IMR-90 (cell line): ENCODE results near the gene DHX38. TPM values are rescaled to one million over a fixed set of nuclear protein-coding genes. Genes with fewer than 3 reads are reported as not detected.

Experiments used
- ATAC-seq: fragments of 200-7000 bp; cut with Tn5 transposase; 2 replicates; pipeline ENCODE4 v1.9.1; 2020; ENCODE audit warnings: low read depth, mild to moderate bottlenecking, moderate library complexity
- BruUV-seq: library from RNA; stranded (reverse); fragments of 400-500 nt; replicated peaks from 2 replicates; lab custom pipeline; 2021; lab: Mats Ljungman, UMichigan
- CTCF ChIA-PET: fragments of 300-600 bp; formaldehyde crosslinking; extraction: SDS; loops from one replicate; lab custom pipeline; 2021; ENCODE audit warnings: antibody characterized with exemption; lab: Yijun Ruan, JAX
- POLR2A ChIA-PET: fragments of 300-600 bp; sonication (Branson Sonifier 250); formaldehyde crosslinking; loops from one replicate; lab custom pipeline; 2022; ENCODE audit warnings: antibody characterized with exemption; ENCODE audit not compliant: unreplicated experiment; lab: Charles Lee
- DNase-seq: peaks from one replicate; pipeline ENCODE4 v3.0.0; 2013
- H2AFZ ChIP-seq: replicated peaks from 2 replicates; pipeline ENCODE3; 2013; ENCODE audit warnings: low read length, mild to moderate bottlenecking; ENCODE audit not compliant: poor library complexity
- H2AK5ac ChIP-seq: 2 replicates; pipeline ENCODE4 v1.6.1; 2013; ENCODE audit warnings: low read depth, low read length, inconsistent platforms
- H2AK9ac ChIP-seq: replicated peaks from 2 replicates; pipeline ENCODE3; 2013; ENCODE audit warnings: mild to moderate bottlenecking, low read depth, low read length, moderate library complexity; ENCODE audit not compliant: poor library complexity
- H2BK120ac ChIP-seq: 2 replicates; pipeline ENCODE4 v1.6.1; 2013; ENCODE audit warnings: low read depth, low read length, inconsistent platforms
- H2BK15ac ChIP-seq: 3 replicates; pipeline ENCODE4 v1.6.1; 2013; ENCODE audit warnings: low read depth, low read length, inconsistent platforms
- H2BK20ac ChIP-seq: 2 replicates; pipeline ENCODE4 v1.6.1; 2013; ENCODE audit warnings: low read depth, mild to moderate bottlenecking, inconsistent platforms, low read length, moderate library complexity
- H2BK5ac ChIP-seq: 2 replicates; pipeline ENCODE4 v1.6.1; 2013; ENCODE audit warnings: mild to moderate bottlenecking, low read depth, low read length, inconsistent platforms; ENCODE audit not compliant: poor library complexity, severe bottlenecking
- H3K14ac ChIP-seq: replicated peaks from 2 replicates; pipeline ENCODE4 v1.6.1; 2013; ENCODE audit warnings: low read depth, low read length, inconsistent platforms
- H3K18ac ChIP-seq: 2 replicates; pipeline ENCODE4 v1.6.1; 2013; ENCODE audit warnings: low read depth, low read length, control low read depth
- H3K23ac ChIP-seq: 2 replicates; pipeline ENCODE4 v1.6.1; 2013; ENCODE audit warnings: low read depth, low read length, inconsistent platforms
- H3K27ac ChIP-seq: 2 replicates; pipeline ENCODE4 v1.5.1; 2013; ENCODE audit warnings: mild to moderate bottlenecking, control low read depth, low read length; ENCODE audit not compliant: insufficient read depth
- H3K27me3 ChIP-seq: 2 replicates; pipeline ENCODE4 v1.6.1; 2013; ENCODE audit warnings: low read length; ENCODE audit not compliant: control insufficient read depth, insufficient read depth
- H3K36me3 ChIP-seq: 2 replicates; pipeline ENCODE4 v1.6.1; 2013; ENCODE audit warnings: low read length, mixed read lengths; ENCODE audit not compliant: control insufficient read depth, insufficient read depth
- H3K4ac ChIP-seq: 2 replicates; pipeline ENCODE4 v1.6.1; 2013; ENCODE audit warnings: low read depth, low read length, inconsistent platforms
- H3K4me1 ChIP-seq: 2 replicates; pipeline ENCODE4 v1.6.1; 2013; ENCODE audit warnings: low read length, mixed read lengths; ENCODE audit not compliant: control insufficient read depth, insufficient read depth
- H3K4me2 ChIP-seq: 2 replicates; pipeline ENCODE4 v1.6.1; 2013; ENCODE audit warnings: low read depth, mild to moderate bottlenecking, control low read depth, low read length, moderate library complexity
- H3K4me3 ChIP-seq: 2 replicates; pipeline ENCODE4 v1.5.1; 2013; ENCODE audit warnings: low read depth, mild to moderate bottlenecking, control low read depth, low read length, moderate library complexity; ENCODE audit not compliant: insufficient read depth
- H3K56ac ChIP-seq: 2 replicates; pipeline ENCODE4 v1.6.1; 2013; ENCODE audit warnings: low read length, inconsistent platforms; ENCODE audit not compliant: insufficient read depth; ENCODE audit errors: extremely low read depth
- H3K79me1 ChIP-seq, 2 experiments: 2 replicates each; pipeline ENCODE4 v1.6.1; 2013; ENCODE audit warnings: low read length in 2 of 2, inconsistent platforms in 1 of 2, low read depth in 1 of 2
- H3K9ac ChIP-seq: 2 replicates; pipeline ENCODE4 v1.6.1; 2013; ENCODE audit warnings: low read depth, low read length, control low read depth
- H3K9me1 ChIP-seq: 2 replicates; pipeline ENCODE4 v1.6.1; 2013; ENCODE audit warnings: low read length, inconsistent platforms; ENCODE audit not compliant: insufficient read depth
- H3K9me3 ChIP-seq: 2 replicates; pipeline ENCODE4 v1.6.1; 2013; ENCODE audit warnings: low read length; ENCODE audit not compliant: control insufficient read depth, insufficient read depth
- H4K20me1 ChIP-seq: 2 replicates; pipeline ENCODE4 v1.6.1; 2013; ENCODE audit warnings: low read length, inconsistent platforms; ENCODE audit not compliant: insufficient read depth
- H4K5ac ChIP-seq: 2 replicates; pipeline ENCODE4 v1.6.1; 2013; ENCODE audit warnings: mild to moderate bottlenecking, low read depth, low read length, control low read depth
- H4K8ac ChIP-seq, 2 experiments: 2 replicates each; pipeline ENCODE4 v1.6.1; 2013; ENCODE audit warnings: low read depth in 2 of 2, low read length in 2 of 2, control low read depth in 1 of 2, inconsistent platforms in 1 of 2
- H4K91ac ChIP-seq: 2 replicates; pipeline ENCODE4 v1.6.1; 2013; ENCODE audit warnings: low read depth, low read length, inconsistent platforms; ENCODE audit not compliant: insufficient read depth
- CHD1 ChIP-seq: IDR thresholded peaks from 2 replicates; pipeline ENCODE4 v1.6.1; 2012; ENCODE audit warnings: low read depth, low read length, improper control_type of control experiment
- WGBS, 2 experiments: methylation state at CpG; one replicate each; pipeline versions ENCODE4 v1.1.5 to v1.1.7; 2013; ENCODE audit warnings: missing lambda C conversion rate in 2 of 2; ENCODE audit not compliant: insufficient read length in 1 of 2; ENCODE audit errors: extremely low coverage in 2 of 2; 5-methylcytosine and 5-hydroxymethylcytosine counted together
- dilution Hi-C: fragments of 300-500 bp; cut with HindIII; formaldehyde crosslinking; loops from one replicate; pipeline ENCODE4 v1.14.3; 2018; ENCODE audit warnings: low sequenced_read_pairs; ENCODE audit not compliant: unreplicated experiment
- in situ Hi-C: fragments of 300-500 bp; cut with MboI; formaldehyde crosslinking; loops from 3 replicates; pipeline ENCODE4 v1.14.3; 2019; ENCODE audit warnings: low sequenced_read_pairs, inconsistent platforms, mixed read lengths
- intact Hi-C: fragments of 100-400 bp; cut with micrococcal nuclease; formaldehyde crosslinking; loops from 2 replicates; pipeline ENCODE4 v1.10.0; 2022
- polyA plus RNA-seq, 3 experiments: library from polyadenylated mRNA; depleted of rRNA; stranded (reverse); fragments of >200 nt; gene quantifications; 2 replicates each; pipeline ENCODE4 v1.2.3, GENCODE V29; 2012; ENCODE audit warnings: low replicate concordance in 1 of 3
- total RNA-seq: library from RNA; depleted of rRNA; stranded (reverse); fragments of >200 nt; gene quantifications from 2 replicates; pipeline ENCODE4 v1.2.3, GENCODE V29; 2012

Gene DHX38
- total and polyA plus RNA-seq, 2 of the 4 experiments (the other 2 are of a cell fraction) = 45.4 to 49.6 TPM

DNA sequence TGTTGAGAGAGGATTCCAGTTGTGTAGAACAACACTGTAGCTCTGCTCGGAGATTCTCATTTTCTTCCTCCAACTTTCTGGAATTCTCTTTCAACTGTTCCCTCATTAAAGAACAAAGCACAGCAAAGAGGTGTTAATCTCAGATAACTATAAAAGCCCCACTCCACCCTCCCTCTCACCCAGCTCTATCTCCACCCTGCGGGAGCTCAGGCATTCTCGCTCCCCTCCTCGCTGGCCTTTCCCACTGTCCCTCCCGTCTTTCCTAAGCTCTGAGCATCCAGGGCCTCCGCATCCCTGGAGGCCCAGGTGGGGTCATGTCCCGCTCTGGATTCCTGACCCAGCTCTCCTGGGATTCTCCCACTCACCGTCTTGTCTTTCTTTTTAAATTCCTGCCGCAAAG is 35.1 kb downstream of the DHX38 start:
- in situ Hi-C loops (loop anchor here (10.0 kb wide), 1 partner anchor 336 kb away; no protein-coding TSS in a partner anchor), dilution Hi-C loops (no loop called here), intact Hi-C loops (loop anchor here (5.0 to 10.0 kb wide), 5 partner anchors 109 to 1906 kb away; no protein-coding TSS in a partner anchor)
- peaks cover 8% of the 10 kb centered on the region for H3K27me3 ChIP-seq
- no peak overlapping the region for H3K4me2 ChIP-seq
- no peaks in the 10 kb centered on the region for H3K4me1 ChIP-seq
- H3K9me3 ChIP-seq = no peaks in the 10 kb centered on the region
- no peak overlapping the region for H3K4me3 ChIP-seq
- H2AFZ ChIP-seq = no peak overlapping the region
- no peak overlapping the region for H3K27ac ChIP-seq
- H2AK5ac ChIP-seq = no peak overlapping the region
- DNase-seq (no peak), ATAC-seq (no peak)
- no peak overlapping the region for H4K91ac ChIP-seq
- 0 out of 2 replicates have a peak, but pooled peaks cover 4% of the 10 kb centered on the region for H4K20me1 ChIP-seq
- no peak overlapping the region for H3K9ac ChIP-seq
- no peak overlapping the region for H2BK120ac ChIP-seq
- no peak overlapping the region for H3K23ac ChIP-seq
- no peak overlapping the region for H4K5ac ChIP-seq
- CTCF ChIA-PET = interaction anchor here (0.8 kb wide), 1 partner anchor 338 kb away, joined by 3 read pairs; no protein-coding TSS in a partner anchor
- no peak overlapping the region for H3K18ac ChIP-seq
- no peak for TF ChIP-seq CHD1
- no peak overlapping the region for H3K4ac ChIP-seq
- WGBS, 2 experiments = 42% methylated on average over 4 of the region's 9 CpGs; no CpG with 5 or more reads in 1 of the 2 experiments
- H3K36me3 ChIP-seq = no peaks in the 10 kb centered on the region
- no peak overlapping the region for H2BK20ac ChIP-seq
- BruUV-seq = no TSS peak
- H2BK5ac ChIP-seq = no peak overlapping the region
- H3K79me1 ChIP-seq = no peaks in the 10 kb centered on the region
- no peak overlapping the region for H2AK9ac ChIP-seq
- no peak overlapping the region for H4K8ac ChIP-seq
- no peak overlapping the region for H3K56ac ChIP-seq
- no peak overlapping the region for H2BK15ac ChIP-seq
- no peaks in the 10 kb centered on the region for H3K9me1 ChIP-seq
- POLR2A ChIA-PET = no interaction called here
- no peak overlapping the region for H3K14ac ChIP-seq
